HEK293T (cell line): Measurements from ENCODE around the gene HDAC3.

Experiments
- CTCF ChIA-PET: fragments of 350-600 bp; formaldehyde crosslinking; extraction: SDS; loops from one replicate; lab custom pipeline; 2021; ENCODE audit warnings: antibody characterized with exemption, inconsistent platforms; lab: Yijun Ruan, JAX
- POLR2A ChIA-PET: fragments of 350-600 bp; formaldehyde crosslinking; extraction: SDS; loops from one replicate; lab custom pipeline; 2020; ENCODE audit warnings: antibody characterized with exemption, inconsistent platforms; lab: Yijun Ruan, JAX
- DNase-seq: peaks from one replicate; pipeline ENCODE4 v3.0.0; 2012; ENCODE audit warnings: mixed read lengths; ENCODE audit errors: extremely low spot score
- ARNT ChIP-seq: fragments of 450-650 bp; IDR thresholded peaks from 2 replicates; pipeline ENCODE4 v1.6.1; 2017; ENCODE audit warnings: mild to moderate bottlenecking
- BHLHE40 ChIP-seq: fragments of 450-650 bp; IDR thresholded peaks from 2 replicates; pipeline ENCODE4 v1.6.1; 2016; ENCODE audit warnings: mild to moderate bottlenecking, moderate library complexity, borderline replicate concordance
- CTBP1 ChIP-seq: fragments of 450-650 bp; IDR thresholded peaks from 2 replicates; pipeline ENCODE4 v1.6.1; 2016; ENCODE audit warnings: borderline replicate concordance
- ELF4 ChIP-seq: fragments of 450-650 bp; IDR thresholded peaks from 2 replicates; pipeline ENCODE4 v1.6.1; 2017; ENCODE audit warnings: antibody characterized with exemption
- FOXA1 ChIP-seq: fragments of 450-650 bp; IDR thresholded peaks from 2 replicates; pipeline ENCODE4 v1.6.1; 2016; ENCODE audit warnings: mild to moderate bottlenecking
- FOXK2 ChIP-seq: fragments of 450-650 bp; IDR thresholded peaks from 2 replicates; pipeline ENCODE4 v1.6.1; 2016; ENCODE audit warnings: mild to moderate bottlenecking
- FOXM1 ChIP-seq: fragments of 450-650 bp; IDR thresholded peaks from 2 replicates; pipeline ENCODE4 v1.6.1; 2017; ENCODE audit warnings: mild to moderate bottlenecking, borderline replicate concordance
- HDGF ChIP-seq: fragments of 450-650 bp; IDR thresholded peaks from 2 replicates; pipeline ENCODE4 v1.6.1; 2017; ENCODE audit warnings: antibody characterized with exemption, borderline replicate concordance
- L3MBTL2 ChIP-seq: fragments of 450-650 bp; conservative IDR thresholded peaks from 2 replicates; pipeline ENCODE4 v1.6.1; 2016; ENCODE audit warnings: mild to moderate bottlenecking
- LEF1 ChIP-seq: fragments of 450-650 bp; IDR thresholded peaks from 2 replicates; pipeline ENCODE4 v1.6.1; 2017; ENCODE audit warnings: mild to moderate bottlenecking, borderline replicate concordance
- NFRKB ChIP-seq: fragments of 450-650 bp; IDR thresholded peaks from 2 replicates; pipeline ENCODE4 v1.6.1; 2016; ENCODE audit warnings: mild to moderate bottlenecking, moderate library complexity
- PKNOX1 ChIP-seq: fragments of 450-650 bp; IDR thresholded peaks from 2 replicates; pipeline ENCODE4 v1.6.1; 2016
- SP1 ChIP-seq: fragments of 450-650 bp; IDR thresholded peaks from 2 replicates; pipeline ENCODE4 v1.6.1; 2017
- SUZ12 ChIP-seq: fragments of 450-650 bp; IDR thresholded peaks from 2 replicates; pipeline ENCODE4 v1.6.1; 2016; ENCODE audit warnings: mild to moderate bottlenecking
- TARDBP ChIP-seq: fragments of 450-650 bp; IDR thresholded peaks from 2 replicates; pipeline ENCODE4 v1.6.1; 2016
- ZNF384 ChIP-seq: fragments of 450-650 bp; IDR thresholded peaks from 2 replicates; pipeline ENCODE4 v1.6.1; 2016

The HDAC3 gene

GRCh38 chr5:141639357-141640050 lies 2.9 kb upstream of the HDAC3 start:
- no peak for TF ChIP-seq L3MBTL2
- TF ChIP-seq CTBP1: no peak
- no peak for TF ChIP-seq SP1
- no peak for TF ChIP-seq FOXM1
- TF ChIP-seq BHLHE40: no peak
- no peak for TF ChIP-seq HDGF
- no peak for TF ChIP-seq ZNF384
- TF ChIP-seq TARDBP: no peak
- TF ChIP-seq PKNOX1: no peak
- TF ChIP-seq ARNT: no peak
- no peak for TF ChIP-seq FOXK2
- no peak for TF ChIP-seq FOXA1
- no peak for TF ChIP-seq ELF4
- TF ChIP-seq LEF1: no peak
- no peak for TF ChIP-seq NFRKB
- TF ChIP-seq SUZ12: no peak
- POLR2A ChIA-PET: interaction anchor here (1.2 to 1.3 kb wide), 2 partner anchors 11 to 21 kb away, joined by 3 read pairs; partner anchors contain the start of gene DIAPH1
- no peak for DNase-seq
- CTCF ChIA-PET: no interaction called here

- DNase-seq: no peak
- POLR2A ChIA-PET: interaction anchor here (1.3 to 3.5 kb wide), 2 partner anchors 8 to 20 kb away, joined by 3 to 27 read pairs; partner anchors contain the start of gene DIAPH1
- no peak for TF ChIP-seq FOXM1
- no peak for TF ChIP-seq NFRKB
- no peak for TF ChIP-seq ZNF384
- TF ChIP-seq HDGF: no peak
- TF ChIP-seq PKNOX1: no peak
- TF ChIP-seq SUZ12: no peak
- no peak for TF ChIP-seq ELF4
- TF ChIP-seq LEF1: no peak
- no peak for TF ChIP-seq FOXK2
- no peak for TF ChIP-seq L3MBTL2
- TF ChIP-seq ARNT: no peak
- TF ChIP-seq CTBP1: no peak
- CTCF ChIA-PET: no interaction called here
Observed at GRCh38 chr5:141638771-141639170, 2.1 kb upstream of the HDAC3 start.

GRCh38 chr5:141637767-141638419 lies 1.2 kb upstream of the HDAC3 start:
- ChIA-PET CTCF (interaction anchor here (0.6 to 10.4 kb wide), 8 partner anchors 9 to 1608 kb away, joined by 3 to 101 read pairs (median 4); partner anchors contain the start of gene DIAPH1), POLR2A (interaction anchor here (1.0 to 3.5 kb wide), 12 partner anchors 9 to 332 kb away, joined by 3 to 61 read pairs (median 8); partner anchors contain the start of genes ARAP3, DELE1 and DIAPH1)
- TF ChIP-seq FOXA1 (no peak), FOXM1 (no peak), PKNOX1 (no peak), HDGF (no peak)
- peak; percentile 31 for DNase-seq

- ChIA-PET POLR2A (interaction anchor here (0.6 to 3.5 kb wide), 30 partner anchors 8 to 449 kb away, joined by 3 to 61 read pairs (median 5); partner anchors contain the start of genes ARAP3, DELE1, DIAPH1 and FCHSD1), CTCF (interaction anchor here (0.6 to 10.4 kb wide), 10 partner anchors 10 to 1608 kb away, joined by 3 to 101 read pairs (median 4); partner anchors contain the start of genes DIAPH1 and RNF14)
- no peak for TF ChIP-seq TARDBP
- TF ChIP-seq L3MBTL2: peak; percentile 33; the same call in 1 of the 2 replicates
- no peak for TF ChIP-seq SUZ12
- TF ChIP-seq SP1: no peak
- peak; percentile 42 for DNase-seq
Observed at GRCh38 chr5:141637123-141637766, 596 bp upstream of the HDAC3 start.

- DNase-seq: no peak
- ChIA-PET CTCF (interaction anchor here (1.3 to 10.4 kb wide), 2 partner anchors 16 to 44 kb away, joined by 3 to 101 read pairs; partner anchors contain the start of gene DIAPH1), POLR2A (interaction anchor here (0.7 to 3.5 kb wide), 15 partner anchors 10 to 288 kb away, joined by 3 to 61 read pairs (median 6); partner anchors contain the start of genes DELE1, DIAPH1 and FCHSD1)
Observed at GRCh38 chr5:141636106-141636412, 590 bp downstream of the HDAC3 start.

More at GRCh38 chr5:141636106-141636412, 590 bp downstream of the HDAC3 start:
- TF ChIP-seq BHLHE40 (no peak), SUZ12 (no peak), ARNT (no peak), FOXK2 (no peak), LEF1 (no peak), TARDBP (no peak), HDGF (no peak), SP1 (no peak), ELF4 (no peak), L3MBTL2 (no peak), PKNOX1 (no peak), CTBP1 (no peak), NFRKB (no peak)
